RWPE2 (cell line): ENCODE data around the gene MGAT5B.

Source experiments
- ATAC-seq: fragments of 200-7000 bp; cut with Tn5 transposase; 3 replicates; pipeline ENCODE4 v1.9.1; 2021; ENCODE audit warnings: low read depth
- DNase-seq: peaks from one replicate; pipeline ENCODE4 v3.0.0-alpha.2; 2020; ENCODE audit warnings: low spot score
- H3K27ac ChIP-seq: fragments of 450-650 bp; 2 replicates; pipeline ENCODE4 v1.5.1; 2017; ENCODE audit warnings: mild to moderate bottlenecking; ENCODE audit not compliant: poor library complexity, severe bottlenecking
- H3K27me3 ChIP-seq: fragments of 250-450 bp; sonication (Bioruptor Pico); 2 replicates; pipeline ENCODE4 v1.5.1; 2021; ENCODE audit warnings: mild to moderate bottlenecking, moderate library complexity; ENCODE audit not compliant: insufficient read depth, poor library complexity, severe bottlenecking
- H3K36me3 ChIP-seq: fragments of 250-450 bp; sonication (Bioruptor Pico); 2 replicates; pipeline ENCODE4 v1.5.1; 2020; ENCODE audit warnings: low read depth, mild to moderate bottlenecking, moderate library complexity
- H3K4me1 ChIP-seq: fragments of 250-450 bp; sonication (Bioruptor Pico); 2 replicates; pipeline ENCODE4 v1.5.1; 2021; ENCODE audit warnings: mild to moderate bottlenecking, moderate library complexity; ENCODE audit not compliant: insufficient read depth, poor library complexity, severe bottlenecking
- H3K4me3 ChIP-seq: fragments of 250-450 bp; sonication (Bioruptor Pico); 2 replicates; pipeline ENCODE4 v1.5.1; 2021; ENCODE audit warnings: mild to moderate bottlenecking, moderate library complexity; ENCODE audit not compliant: severe bottlenecking
- H3K9me3 ChIP-seq: fragments of 250-450 bp; sonication (Bioruptor Pico); 2 replicates; pipeline ENCODE4 v1.5.1; 2021; ENCODE audit warnings: mild to moderate bottlenecking, moderate library complexity; ENCODE audit not compliant: severe bottlenecking
- TF ChIP-seq, protein P1 (sequence below): fragments of 450-650 bp; IDR thresholded peaks from one replicate; pipeline ENCODE4 v1.5.1; 2017; ENCODE audit warnings: mild to moderate bottlenecking, moderate library complexity; ENCODE audit not compliant: poor library complexity, severe bottlenecking

Gene MGAT5B

DNA sequence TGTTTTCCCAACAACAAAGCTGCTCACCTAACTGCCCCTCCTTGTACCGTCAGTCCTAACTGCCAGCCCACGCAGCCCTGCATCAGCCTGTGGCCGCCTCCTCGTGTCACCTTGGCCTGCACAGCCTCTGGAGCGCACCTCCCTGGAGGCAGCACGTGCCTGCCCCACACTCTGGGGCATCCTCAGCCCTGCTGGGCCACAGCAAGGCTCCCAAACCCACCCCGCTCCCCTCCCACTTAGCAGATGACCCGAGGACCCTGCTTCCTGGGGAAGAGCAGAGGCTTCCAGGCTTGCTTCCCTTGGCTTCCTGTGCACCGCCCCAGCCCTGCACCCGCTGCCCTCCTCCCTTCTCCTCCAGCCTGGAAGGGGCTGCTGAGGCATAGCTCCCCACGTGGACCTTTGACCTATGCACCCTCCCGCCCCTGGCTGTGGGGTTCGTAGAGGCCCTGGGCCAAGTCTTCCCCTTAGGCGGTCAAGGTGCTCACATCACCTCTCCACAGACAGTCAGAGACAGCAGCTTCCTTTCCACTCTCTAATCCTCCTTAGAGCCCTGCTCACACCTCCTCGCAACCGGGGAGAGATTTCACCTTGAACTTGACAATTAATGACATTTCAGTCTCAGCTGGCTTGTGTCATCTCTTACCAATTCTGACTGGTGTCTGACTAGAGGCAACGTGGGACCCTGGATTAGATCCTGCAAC is 115.0 kb downstream of the MGAT5B start:
- no peak for DNase-seq
- H3K27ac ChIP-seq = no peak overlapping the region
- 0 out of 3 replicates have a peak, but pooled peaks have one; percentile 25 for ATAC-seq
- no peaks in the 10 kb centered on the region for H3K4me1 ChIP-seq
- H3K27me3 ChIP-seq = peaks cover 14% of the 10 kb centered on the region
- H3K4me3 ChIP-seq = no peak overlapping the region
- no peaks in the 10 kb centered on the region for H3K36me3 ChIP-seq
- TF ChIP-seq, protein P1, sequence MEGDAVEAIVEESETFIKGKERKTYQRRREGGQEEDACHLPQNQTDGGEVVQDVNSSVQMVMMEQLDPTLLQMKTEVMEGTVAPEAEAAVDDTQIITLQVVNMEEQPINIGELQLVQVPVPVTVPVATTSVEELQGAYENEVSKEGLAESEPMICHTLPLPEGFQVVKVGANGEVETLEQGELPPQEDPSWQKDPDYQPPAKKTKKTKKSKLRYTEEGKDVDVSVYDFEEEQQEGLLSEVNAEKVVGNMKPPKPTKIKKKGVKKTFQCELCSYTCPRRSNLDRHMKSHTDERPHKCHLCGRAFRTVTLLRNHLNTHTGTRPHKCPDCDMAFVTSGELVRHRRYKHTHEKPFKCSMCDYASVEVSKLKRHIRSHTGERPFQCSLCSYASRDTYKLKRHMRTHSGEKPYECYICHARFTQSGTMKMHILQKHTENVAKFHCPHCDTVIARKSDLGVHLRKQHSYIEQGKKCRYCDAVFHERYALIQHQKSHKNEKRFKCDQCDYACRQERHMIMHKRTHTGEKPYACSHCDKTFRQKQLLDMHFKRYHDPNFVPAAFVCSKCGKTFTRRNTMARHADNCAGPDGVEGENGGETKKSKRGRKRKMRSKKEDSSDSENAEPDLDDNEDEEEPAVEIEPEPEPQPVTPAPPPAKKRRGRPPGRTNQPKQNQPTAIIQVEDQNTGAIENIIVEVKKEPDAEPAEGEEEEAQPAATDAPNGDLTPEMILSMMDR = no peak
- H3K9me3 ChIP-seq = no peaks in the 10 kb centered on the region

- H3K27me3 ChIP-seq = peaks cover 18% of the 10 kb centered on the region
- H3K36me3 ChIP-seq = no peaks in the 10 kb centered on the region
- DNase-seq = no peak
- H3K4me1 ChIP-seq = no peaks in the 10 kb centered on the region
- no peak overlapping the region for H3K4me3 ChIP-seq
- no peak overlapping the region for H3K27ac ChIP-seq
- TF ChIP-seq, protein P1 = no peak
- ATAC-seq = no peak
- no peaks in the 10 kb centered on the region for H3K9me3 ChIP-seq
Measured at GRCh38 chr17:76986365-76986764, 118.2 kb downstream of the MGAT5B start.

DNA sequence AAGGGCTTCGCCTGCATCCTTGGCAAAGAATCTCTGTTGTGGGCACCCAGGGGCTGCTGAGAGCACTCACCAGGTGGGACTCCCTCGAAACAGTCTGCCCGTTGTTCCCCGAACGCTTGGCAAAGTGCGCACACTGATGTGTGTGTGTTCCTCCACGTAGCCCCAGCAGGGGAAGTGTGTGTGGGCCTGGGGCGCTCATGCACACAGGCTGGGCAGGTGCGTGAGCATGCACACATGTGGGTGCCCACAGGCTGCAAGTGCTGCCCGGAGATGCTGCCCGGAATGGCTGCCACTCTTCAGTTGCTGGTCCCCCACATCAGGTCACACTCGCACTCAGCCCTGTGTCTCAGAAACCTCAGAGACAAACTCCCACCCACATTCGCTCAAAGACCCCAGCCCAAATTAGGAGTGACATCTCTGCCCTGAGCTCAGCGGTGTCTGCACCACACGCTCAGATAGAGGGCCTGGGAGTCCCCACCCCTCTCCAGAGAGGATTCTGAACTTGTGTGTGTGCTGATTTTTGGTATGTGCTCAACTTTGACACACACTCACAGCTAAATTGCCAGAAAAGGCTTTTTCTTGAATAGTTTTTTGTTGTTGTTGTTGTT is 119.4 kb downstream of the MGAT5B start:
- Histone ChIP-seq H3K27me3 (peaks cover 19% of the 10 kb centered on the region), H3K27ac (no peak overlapping the region)
- no peak for ATAC-seq

GRCh38 chr17:76988796-76989195 is 120.6 kb downstream of the MGAT5B start:
- H3K27me3 ChIP-seq = peaks cover 17% of the 10 kb centered on the region

More for the DNA sequence above, 119.4 kb downstream of the MGAT5B start:
- no peaks in the 10 kb centered on the region for H3K9me3 ChIP-seq
- TF ChIP-seq, protein P1 = no peak
- H3K4me1 ChIP-seq = no peaks in the 10 kb centered on the region
- H3K4me3 ChIP-seq = no peak overlapping the region
- no peak for DNase-seq
- H3K36me3 ChIP-seq = no peaks in the 10 kb centered on the region

More at GRCh38 chr17:76988796-76989195, 120.6 kb downstream of the MGAT5B start:
- Histone ChIP-seq H3K4me3 (no peak overlapping the region), H3K9me3 (no peaks in the 10 kb centered on the region), H3K4me1 (no peaks in the 10 kb centered on the region), H3K27ac (no peak overlapping the region), H3K36me3 (no peaks in the 10 kb centered on the region)
- TF ChIP-seq, protein P1 = no peak
- DNase-seq (no peak), ATAC-seq (no peak)
